A549 (cell line): ENCODE results near the gene NT5C.

Source experiments
- MAFK ChIP-seq: fragments of 450-650 bp; IDR thresholded peaks from 2 replicates; pipeline ENCODE4 v1.6.1; 2014; ENCODE audit not compliant: partially characterized antibody
- POLR2A ChIP-seq: IDR thresholded peaks from 2 replicates; pipeline ENCODE4 v1.6.1; 2012; ENCODE audit warnings: mild to moderate bottlenecking, low read length
- REST ChIP-seq: fragments of 200-600 bp; sonication (generic); IDR thresholded peaks from 2 replicates; pipeline ENCODE4 v1.6.1; 2016; ENCODE audit warnings: antibody characterized with exemption, mild to moderate bottlenecking, moderate library complexity
- ZC3H11A ChIP-seq: fragments of 450-650 bp; IDR thresholded peaks from 2 replicates; pipeline ENCODE4 v1.6.1; 2014; ENCODE audit warnings: antibody characterized with exemption, mild to moderate bottlenecking
- TF ChIP-seq, protein P1 (sequence below): fragments of >200 bp; sonication (Bioruptor Twin); formaldehyde crosslinking; IDR thresholded peaks from 3 replicates; pipeline ENCODE4 v1.5.1; 2016

- TF ChIP-seq ZC3H11A (no peak), REST (no peak), POLR2A (no peak), MAFK (no peak)
- TF ChIP-seq, protein P1, sequence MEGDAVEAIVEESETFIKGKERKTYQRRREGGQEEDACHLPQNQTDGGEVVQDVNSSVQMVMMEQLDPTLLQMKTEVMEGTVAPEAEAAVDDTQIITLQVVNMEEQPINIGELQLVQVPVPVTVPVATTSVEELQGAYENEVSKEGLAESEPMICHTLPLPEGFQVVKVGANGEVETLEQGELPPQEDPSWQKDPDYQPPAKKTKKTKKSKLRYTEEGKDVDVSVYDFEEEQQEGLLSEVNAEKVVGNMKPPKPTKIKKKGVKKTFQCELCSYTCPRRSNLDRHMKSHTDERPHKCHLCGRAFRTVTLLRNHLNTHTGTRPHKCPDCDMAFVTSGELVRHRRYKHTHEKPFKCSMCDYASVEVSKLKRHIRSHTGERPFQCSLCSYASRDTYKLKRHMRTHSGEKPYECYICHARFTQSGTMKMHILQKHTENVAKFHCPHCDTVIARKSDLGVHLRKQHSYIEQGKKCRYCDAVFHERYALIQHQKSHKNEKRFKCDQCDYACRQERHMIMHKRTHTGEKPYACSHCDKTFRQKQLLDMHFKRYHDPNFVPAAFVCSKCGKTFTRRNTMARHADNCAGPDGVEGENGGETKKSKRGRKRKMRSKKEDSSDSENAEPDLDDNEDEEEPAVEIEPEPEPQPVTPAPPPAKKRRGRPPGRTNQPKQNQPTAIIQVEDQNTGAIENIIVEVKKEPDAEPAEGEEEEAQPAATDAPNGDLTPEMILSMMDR: no peak
Observed at GRCh38 chr17:75152523-75152921, 21.0 kb upstream of the NT5C start.
